LNCAP (cell line): ENCODE data around the gene MMP12.

ENCODE experiments used
- CTCF ChIP-seq: fragments of 450-650 bp; IDR thresholded peaks from 2 replicates; pipeline ENCODE4 v1.5.1; 2017; ENCODE audit warnings: mild to moderate bottlenecking

Gene MMP12

GRCh38 chr11:102864724-102865123 lies 10.1 kb downstream of the MMP12 start:
- TF ChIP-seq CTCF, result no peak

- no peak for TF ChIP-seq CTCF
These were observed 20.8 kb downstream of the MMP12 start for GRCh38 chr11:102853956-102854355.

GRCh38 chr11:102853055-102853454 lies 21.7 kb downstream of the MMP12 start:
- TF ChIP-seq CTCF, result no peak

DNA sequence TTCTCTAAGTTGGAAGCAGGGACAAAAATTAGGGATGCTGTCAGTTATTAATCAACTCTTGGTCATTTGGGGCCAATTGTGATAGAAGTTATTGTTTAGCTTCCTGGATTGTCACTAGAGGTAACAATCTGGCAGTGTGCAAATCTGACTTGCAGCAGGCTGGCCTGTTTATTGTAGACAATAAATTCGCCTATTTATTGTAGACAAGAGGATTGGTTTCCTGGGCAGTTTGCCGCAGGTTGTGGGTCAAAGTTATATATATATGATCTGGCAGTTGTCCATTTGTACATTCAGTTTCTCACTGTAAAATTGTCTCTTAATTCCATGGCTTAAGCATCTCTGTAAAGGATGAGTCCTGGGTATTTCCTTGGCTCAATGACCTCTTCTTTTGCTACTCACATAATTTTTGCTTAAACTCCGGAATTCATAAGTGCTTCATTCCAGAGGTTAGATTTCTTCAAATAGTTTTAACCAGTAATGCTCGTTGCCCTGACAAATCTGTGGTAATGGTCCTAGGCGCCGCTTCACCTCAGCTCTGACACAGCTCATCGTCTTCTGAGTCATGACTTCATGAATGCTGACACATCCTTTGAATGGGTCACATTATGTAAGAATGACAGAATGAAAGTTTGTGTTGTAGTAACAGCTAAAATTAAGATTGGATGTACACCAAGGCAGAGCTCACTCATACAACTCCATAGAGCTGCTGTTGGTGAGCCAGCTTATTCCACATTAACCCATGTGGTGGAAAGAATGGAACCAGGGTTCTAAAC lies 23.6 kb downstream of the MMP12 start:
- TF ChIP-seq CTCF, result no peak

GRCh38 chr11:102849311-102849710 lies 25.5 kb downstream of the MMP12 start:
- TF ChIP-seq CTCF, result no peak

- TF ChIP-seq CTCF, result no peak
These were observed 28.5 kb downstream of the MMP12 start for GRCh38 chr11:102846292-102846691.

- no peak for TF ChIP-seq CTCF
These were observed 31.3 kb downstream of the MMP12 start, which contains the start of gene MMP3 for GRCh38 chr11:102843489-102843888. Gene MMP3, minus strand, starts transcription at chr11:102843609. Its CDS starts 63 bp downstream, at chr11:102843546.
